ENCODE data around the gene OTUD6A.

- TF ChIP-seq EP300 (IDR thresholded peaks at IDR 0.05; ENCODE audit: low read depth) (no peak), CTCF (IDR thresholded peaks at IDR 0.05) (no peak)
These were observed 15.3 kb upstream of the OTUD6A start for GRCh38 chrX:70046978-70047377.

All from transverse colon (tissue), 3 donors.